NCI-H748 (cell line): ENCODE data around the gene CRACR2A.
A peak's percentile ranks its signal among the peaks of the same experiment; 100 is the strongest.

Source experiments
- DNase-seq: peaks from one replicate; lab custom pipeline; 2025; ENCODE audit not compliant: unreplicated experiment; lab: John Stamatoyannopoulos, UW

The CRACR2A gene

DNA sequence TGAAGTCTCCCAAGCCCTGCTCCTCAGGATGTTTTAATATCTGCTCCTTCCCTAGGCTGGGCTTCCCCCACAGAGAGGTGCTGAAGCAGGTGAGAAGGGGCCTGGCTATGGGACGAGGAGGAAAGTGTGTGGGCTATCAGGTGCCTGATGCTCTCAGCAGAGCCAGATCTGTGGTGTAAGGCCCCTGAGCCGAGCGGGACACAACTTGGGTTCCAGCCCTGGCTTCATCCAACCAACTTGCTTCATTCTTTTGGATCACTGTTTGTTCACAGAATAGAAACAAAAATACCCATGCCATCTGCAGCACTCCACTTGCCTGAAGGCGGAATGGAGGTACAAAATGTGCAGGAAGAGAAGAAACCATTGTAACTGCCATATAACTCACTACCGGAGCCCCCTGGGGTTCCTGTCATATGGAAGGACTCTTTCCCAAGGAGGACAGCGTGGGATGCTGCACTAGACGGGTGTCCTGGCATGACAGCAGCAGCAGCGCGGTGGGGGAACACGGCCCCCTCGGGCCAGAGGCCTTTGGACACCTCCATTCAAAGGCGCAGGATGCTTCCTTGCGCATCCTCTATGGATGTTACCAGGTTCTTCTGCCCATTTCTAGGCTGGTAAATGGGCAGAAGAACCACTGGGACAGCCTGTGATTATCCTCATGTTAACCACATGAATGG is 95.8 kb downstream of the CRACR2A start:
- DNase-seq, result no peak

DNA sequence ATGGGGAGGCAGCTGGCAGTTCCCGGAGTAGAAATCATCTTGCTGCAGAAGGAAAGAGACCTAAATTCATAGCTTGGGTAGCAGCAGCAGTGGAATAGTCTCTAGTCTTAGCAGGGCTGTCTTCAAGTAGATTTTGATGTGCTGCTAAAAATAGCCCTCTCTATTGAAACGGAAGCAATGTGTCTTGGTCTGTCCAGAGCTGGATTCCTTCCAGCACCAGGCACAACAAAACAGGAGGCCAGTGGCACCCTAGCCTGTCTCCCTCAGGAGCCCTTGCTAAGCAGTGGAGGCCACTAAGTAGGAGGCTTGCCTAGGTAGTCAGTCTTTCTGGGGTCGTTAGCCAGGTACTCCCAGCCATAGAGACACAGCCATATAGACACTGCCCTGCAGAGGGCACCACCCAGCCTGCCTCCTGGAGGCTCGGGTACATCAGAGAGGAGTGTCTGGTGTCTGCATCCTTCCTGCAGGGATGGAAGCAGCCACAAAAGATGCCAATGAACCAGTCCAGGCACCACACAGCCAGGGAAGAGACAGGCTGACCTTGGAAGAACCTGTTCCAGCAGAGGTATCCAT is 97.5 kb downstream of the CRACR2A start:
- DNase-seq, result peak; percentile 64

DNA sequence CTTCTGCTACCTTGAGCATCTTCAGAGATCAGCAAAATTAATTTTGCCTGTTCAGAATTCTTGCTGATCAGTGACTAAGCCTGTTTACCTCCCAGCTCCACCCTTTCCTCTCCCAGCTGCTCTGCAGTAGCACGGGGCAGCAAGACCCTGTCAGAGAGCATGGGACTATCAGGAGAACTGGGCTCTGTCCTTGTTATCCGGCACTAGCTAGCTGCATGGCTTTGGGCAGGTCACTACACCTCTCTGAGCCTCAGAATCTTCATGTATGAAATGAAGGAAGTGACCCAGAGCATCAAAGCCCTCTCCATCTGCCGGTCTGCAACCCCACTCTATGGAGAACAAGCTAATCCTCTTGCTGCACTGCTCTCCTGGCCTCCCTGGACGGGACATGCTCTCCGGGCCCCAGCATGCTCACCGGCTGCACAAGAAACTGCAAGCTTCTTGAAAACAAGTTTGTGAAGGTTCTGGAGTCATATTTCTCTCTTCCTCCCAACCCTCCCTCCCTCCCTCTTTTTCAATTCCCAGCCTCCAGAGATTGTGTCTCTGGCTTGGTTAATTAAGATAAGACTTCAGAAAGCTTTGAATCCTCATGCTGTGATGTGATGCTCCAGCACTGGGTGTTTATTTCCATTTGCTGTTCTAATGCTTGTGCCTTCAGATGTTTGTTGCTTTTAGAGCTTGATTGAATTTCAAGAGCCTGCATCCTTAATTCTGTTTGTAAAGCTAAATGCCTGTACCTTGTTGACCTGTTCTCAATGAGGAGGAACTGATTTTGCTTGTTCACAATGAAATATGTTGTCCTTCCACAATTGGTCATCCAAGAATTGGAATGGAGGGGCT is 101.1 kb downstream of the CRACR2A start:
- DNase-seq, result no peak

DNA sequence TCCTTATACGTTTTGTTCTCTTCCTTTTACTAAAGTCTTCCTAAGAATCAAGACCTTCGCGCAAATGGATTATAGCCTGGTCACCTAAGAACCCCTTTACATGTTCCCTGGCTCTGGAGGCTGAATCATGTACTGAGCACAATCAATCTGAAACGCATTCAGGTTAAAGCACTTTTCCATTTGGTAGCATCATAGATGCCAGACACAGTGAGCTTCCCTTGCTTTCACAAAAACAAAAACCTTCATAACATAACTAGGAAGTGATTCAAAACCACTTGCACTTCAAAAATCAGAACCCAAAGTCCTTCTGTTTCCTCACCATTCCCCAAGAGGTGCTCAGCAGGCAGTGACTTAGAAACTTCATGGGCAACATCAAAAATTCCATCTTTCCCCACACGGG is 105.4 kb downstream of the CRACR2A start:
- DNase-seq, result no peak

DNA sequence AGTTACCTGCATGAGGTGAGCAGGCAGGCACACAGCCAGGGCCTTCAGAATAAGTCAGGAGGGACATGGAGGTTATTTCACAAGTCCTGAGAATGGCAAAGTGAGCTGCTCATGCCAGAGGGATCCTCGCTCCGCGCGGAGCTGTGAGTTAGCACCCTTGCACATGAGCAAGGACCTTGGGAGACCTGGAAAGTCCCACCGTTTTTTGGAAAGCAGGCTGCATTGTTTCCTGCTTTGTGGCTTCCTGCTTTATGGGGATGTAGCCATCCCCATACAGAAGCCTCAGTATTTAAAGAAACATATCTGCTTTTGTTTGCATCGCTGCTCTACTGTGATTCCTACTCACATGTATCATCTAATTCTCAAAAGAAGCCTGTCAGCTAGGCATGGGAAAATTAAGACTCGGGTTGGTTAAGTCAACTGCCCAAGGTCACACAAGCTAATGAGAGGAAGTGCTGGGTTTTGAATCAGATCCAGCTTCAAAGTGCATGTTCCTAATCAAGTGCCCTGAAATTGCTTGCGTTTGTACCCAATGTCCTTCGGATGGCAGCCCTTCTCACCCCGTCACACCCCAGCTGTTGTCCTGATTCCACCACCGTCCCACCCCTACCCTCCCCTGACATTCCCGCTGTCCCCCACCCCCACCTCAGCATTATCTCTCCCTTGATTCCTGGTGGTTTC is 106.2 kb downstream of the CRACR2A start:
- no peak for DNase-seq

DNA sequence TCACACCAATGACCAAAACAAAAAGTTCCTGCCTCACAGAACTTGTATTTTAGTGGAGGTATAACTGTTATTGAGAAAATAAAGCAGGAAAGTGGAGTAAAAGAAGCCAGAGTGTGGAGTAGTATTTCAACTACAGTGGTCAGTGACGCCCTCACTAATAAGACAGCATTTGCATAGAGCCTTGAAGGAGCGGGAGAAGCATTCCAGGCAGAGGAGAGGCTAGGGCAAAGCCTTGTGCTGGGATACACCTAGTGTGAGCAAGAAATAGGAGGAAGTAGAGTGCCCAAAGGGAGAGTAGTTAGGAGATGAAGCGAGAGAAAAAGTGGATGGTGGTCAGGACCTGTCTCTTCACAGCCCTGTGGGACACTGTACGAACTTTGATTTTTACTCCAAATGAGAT is 107.8 kb downstream of the CRACR2A start:
- no peak for DNase-seq

DNA sequence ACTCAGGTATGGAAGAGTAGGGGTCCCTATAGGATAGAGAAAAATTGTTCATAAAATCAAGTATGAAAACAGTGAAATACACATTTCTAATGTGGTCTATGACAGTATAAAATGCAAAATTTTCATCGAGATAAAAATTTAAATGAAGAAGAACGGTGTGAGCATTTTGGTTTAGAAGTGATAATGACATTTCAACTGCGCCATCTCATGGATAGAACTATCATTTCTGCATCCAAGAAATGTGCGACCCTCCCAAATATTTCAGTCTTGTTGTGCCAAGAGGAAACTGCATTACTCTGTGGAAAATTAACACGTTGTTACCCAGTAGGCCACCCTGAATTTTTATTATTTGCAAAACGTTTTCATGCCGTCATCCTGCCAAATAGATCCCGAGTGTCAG is 108.8 kb downstream of the CRACR2A start:
- DNase-seq, result peak; percentile 1

DNA sequence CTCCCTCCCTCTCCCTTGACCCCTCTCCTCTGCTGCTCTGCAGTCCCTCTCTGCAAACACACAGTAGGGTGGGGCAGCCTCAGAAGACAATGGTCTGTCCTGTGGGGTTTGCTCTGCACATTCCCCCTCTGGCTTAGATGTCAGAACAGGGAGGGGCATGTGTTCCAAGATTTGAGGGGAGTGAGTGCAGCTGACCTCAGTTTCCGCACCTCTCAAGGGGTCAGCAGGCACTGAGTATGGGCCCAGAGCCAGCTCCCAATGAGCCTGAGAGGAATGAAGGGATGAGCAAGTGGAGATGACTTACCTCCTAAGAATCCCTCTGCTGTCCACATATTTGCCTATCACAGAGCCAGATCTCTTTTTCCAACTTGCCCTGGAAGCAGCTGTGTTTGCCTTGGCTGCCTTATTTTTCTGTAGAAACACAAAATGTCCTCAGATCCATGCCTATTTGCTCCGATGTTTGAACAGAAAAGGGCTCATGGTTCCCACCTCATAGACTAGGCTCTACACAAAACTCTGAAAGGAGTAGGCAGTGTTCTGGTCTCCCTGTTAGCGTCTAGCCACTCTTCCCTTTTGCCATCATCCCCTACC is 111.4 kb downstream of the CRACR2A start:
- DNase-seq, result peak; percentile 13

DNA sequence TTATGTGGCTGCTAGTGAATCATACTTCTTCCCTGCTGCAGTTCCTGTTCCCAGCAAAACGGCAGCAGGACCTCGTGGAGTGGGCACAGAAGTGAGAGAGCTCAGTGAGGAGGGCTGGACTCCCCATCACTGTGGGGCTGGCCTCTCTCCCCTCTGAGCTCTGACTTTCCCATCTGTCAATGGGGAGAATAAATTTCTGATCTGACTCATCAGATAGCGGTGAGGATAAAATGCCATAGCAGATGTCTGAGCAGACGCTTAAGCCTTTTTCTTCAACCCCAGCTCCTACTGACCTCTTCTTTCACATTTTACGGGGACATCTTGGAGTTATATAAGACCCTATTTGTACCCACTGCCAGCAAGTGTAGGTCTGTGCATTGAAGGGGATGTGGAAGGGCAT is 116.6 kb downstream of the CRACR2A start:
- no peak for DNase-seq

DNA sequence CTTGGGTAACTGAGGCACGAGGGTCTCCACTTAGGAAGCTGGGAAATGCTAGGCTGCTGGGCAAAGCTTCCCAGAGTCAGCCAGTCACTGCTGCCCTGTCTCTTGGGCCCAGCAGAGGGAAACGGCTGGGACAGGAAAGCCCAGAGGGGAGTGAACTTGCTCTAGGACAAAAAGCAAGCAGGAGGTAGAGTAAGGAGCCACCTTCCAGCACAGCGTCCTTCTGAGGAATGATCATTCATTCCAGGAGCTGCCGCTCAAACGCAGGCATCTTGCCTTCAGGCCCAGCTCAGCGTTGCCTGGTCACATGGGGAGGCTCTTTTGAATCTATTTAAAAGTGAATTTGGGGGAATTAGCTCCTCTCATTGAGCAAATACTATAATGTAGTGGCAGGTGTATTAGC is 118.6 kb downstream of the CRACR2A start:
- no peak for DNase-seq

DNA sequence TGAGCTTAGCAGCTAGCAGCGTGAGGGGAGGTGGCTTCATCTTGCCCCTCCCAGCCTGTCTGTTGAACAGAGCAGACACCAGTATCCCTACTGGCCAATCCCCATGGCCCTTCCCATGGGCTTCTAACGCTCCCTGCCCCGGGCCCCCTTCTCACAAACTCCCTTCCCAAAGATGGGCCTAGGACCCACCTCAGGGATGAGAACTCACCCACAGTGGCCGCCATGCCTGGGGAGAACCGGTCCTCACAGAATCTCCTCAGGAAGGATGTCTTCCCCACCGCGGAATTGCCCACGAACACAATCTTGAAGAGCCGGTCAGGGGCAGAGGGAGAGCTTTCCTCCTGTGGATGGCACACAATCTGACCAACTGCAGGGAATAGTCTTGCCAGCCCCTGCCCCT is 119.5 kb downstream of the CRACR2A start:
- DNase-seq, result no peak

DNA sequence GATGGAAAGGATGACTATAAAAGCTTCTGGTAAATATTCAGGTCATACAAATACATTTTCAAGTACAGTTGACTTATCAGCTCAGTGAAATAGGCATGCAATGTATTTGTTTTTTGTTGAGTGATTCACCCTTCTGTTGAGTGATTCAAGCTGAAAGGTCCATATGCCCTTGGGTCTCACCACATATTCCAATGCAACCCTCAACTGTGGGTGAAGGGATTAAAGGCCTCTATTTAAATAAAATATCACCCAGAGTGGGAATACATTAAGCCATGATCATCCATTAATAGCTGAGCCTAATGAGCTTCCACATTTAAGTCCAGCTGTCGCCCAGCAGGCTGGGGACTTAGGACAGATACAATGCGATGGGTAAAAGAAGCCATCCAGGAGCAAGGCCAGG is 120.2 kb downstream of the CRACR2A start:
- no peak for DNase-seq

DNA sequence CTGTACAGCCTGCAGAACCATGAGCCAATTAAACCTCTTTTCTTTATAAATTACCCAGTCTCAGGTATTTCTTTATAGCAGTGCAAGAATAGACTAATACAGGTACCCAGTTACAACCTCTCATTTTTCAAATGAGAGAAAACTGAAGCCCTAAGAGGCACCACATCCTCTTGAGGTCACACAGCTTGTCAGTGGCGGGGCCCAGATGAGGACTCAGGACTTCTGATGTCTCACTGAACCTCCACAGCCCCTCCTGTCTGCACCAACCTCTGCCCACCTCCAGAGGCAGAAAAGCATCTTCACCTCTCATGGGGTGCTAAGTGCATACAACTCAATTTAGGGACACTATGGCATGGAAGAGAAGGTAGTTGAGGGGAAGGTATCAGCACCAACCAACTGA is 120.7 kb downstream of the CRACR2A start:
- no peak for DNase-seq

DNA sequence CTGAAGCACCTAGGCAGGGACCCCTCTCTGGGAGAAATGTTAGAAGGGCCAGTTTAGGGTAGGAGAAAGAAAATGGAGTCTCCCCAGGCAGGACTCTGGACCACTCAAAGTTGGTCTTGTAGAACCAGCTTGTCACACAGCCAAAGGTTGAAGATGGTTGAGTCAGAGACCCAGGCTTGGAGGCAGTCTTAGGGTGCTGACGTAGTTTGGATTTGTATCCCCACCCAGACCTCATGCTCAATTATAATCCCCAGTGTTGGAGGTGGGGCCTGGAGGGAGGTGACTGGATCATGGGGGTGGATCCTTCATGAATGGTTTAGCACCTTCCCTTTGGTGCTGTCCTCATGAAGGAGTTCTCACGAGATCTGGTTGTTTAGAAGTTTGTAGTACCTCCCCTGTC is 121.2 kb downstream of the CRACR2A start:
- DNase-seq, result no peak

DNA sequence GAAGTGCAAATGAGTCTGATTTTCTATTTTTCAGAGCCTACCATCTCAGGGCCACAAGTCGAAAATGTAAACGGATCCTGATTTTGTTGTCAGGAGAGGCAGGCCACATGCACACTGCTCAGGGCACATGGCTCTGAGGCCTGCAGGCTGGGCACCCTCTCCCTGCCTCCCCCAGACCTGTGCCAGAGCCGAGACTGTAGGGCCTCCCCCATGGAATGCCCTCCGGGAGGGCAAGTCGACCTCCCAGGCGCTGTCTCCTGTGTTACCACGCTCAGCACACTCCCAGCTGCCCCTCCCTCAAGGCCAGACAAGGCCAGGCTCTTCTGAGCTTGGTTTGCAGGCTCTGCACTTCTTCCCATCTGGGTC is 121.7 kb downstream of the CRACR2A start:
- no peak for DNase-seq

DNA sequence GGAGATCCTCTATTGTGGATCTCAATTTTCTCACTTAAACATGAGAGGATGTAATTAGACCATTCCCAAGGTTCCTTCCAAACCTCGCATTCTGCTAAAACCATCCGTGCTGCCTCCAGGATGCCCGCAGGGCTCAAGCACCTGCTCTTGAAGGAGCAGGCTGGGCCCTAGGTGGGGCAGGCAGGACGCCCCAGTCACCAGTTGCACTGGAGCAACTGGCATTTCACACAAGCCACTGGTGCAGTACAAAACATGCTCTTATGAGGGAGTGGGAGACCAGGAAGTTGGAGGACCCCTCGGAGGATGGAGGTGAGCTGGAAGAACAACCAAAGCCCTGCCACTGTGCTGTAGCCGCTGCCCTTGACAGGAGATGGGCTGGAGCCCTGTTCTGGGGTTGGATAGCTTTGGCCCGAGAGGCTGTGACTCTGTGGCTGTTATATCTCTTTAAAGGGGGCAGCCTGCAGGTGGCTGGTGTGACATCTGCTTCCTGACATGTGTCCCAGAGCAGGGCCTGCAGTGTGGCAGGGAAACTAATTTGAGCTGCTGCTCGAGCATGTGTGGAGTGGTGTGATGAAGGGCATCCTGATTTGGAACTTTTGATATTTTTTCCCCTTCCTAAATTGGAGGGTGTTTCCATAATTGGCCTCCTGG is 122.2 kb downstream of the CRACR2A start:
- no peak for DNase-seq

DNA sequence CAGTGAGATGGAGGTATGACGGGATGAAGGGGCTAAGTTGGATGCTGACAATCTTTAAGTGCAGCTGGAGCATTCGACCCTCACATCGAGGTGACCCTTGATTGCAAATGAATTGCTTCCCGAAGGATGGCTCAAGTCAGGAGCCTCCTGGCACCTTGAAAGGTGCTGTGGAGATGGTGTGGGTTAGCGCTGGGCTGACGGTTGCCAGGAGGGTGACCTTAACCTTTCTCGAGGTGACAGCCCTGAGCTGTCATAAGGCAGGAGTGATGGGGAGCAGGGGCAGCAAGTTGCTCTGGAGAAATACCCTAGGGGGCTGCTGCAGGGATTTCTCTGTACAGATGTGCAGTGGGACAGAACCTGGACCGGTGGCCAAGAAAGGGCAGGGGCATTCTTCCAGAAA is 122.8 kb downstream of the CRACR2A start:
- DNase-seq, result no peak

DNA sequence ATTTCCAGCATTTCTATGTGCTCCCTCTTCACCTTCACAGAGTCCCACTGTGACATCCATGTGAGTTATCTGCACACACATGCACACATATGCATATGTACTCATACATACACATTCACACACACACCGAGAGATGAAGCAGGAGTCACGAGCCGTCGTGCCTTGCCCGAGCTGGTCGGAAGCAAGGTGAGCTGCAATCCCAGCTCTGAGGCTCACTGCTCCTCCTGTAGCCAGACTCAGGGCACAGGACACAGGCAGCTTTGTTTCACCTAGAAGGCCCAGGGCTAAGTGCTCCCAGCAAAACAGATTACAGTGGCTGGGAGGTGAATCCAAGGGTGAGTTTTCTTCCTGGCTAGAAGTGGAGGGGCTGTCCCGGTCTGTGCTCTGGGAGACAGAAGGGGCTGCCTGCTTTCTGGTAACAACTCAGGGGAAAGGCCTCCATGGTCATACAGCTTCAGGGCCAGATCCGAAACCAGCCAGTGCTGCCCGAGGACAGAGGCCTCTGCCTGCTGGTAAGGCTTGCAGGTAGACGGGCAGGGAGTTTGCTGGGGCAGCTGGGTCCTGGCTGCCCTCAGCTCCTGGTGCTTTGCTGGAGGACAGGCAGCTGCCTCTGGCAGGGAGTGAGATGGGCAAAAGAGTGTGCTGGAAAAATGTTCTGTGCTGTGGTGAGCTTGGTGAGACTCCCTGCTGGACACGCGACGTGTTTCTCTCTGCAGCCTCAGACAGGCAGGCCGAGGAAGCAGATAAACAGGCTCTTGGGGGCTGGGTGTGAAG is 123.7 kb downstream of the CRACR2A start:
- DNase-seq, result no peak

DNA sequence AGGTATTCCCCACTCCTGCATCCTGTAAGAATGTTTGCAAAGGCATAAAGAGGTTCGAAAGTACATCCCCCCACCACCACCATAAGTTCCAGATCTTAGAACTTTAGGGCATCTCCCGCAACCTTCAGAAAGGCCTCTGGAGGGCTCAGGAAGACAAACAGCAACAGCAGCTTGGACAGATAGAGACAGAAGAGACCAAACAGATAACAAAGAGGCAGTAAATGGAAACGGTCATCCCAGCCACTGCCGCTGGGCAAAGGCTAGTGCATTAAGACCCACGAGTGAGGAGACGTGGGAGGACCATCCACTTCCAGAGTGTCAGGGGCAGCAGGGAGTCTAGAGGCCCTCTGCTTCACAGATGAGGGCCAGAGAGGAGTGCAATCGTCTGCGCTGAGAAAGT is 124.3 kb downstream of the CRACR2A start:
- DNase-seq, result no peak

DNA sequence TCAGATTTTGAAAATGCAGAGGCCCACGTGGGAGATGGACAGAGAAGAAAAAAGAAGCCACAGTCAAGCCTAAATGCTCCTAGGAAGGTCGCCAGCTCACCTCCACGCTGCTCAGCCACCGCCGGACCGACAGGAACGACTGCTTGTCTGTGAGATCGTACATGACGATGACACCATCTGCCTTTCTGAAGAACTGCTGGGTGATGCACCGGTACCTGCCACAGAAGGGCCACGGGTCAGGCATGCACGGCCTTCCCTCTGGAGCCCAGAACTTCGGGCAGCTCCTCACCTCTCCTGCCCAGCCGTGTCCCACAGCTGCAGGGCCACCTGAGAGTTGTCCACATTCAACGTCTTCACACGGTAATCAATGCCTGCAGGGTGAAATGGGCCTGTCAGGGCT is 125.6 kb downstream of the CRACR2A start:
- DNase-seq, result no peak
